ENCODE results near the gene JDP2. TPM values are rescaled to one million over a fixed set of nuclear protein-coding genes. Genes with fewer than 3 reads are reported as not detected.
A peak's percentile ranks its signal among the peaks of the same experiment; 100 is the strongest.

Gene JDP2
- total and polyA plus RNA-seq, 12 donors, result 6.8 to 59.8 (median 31.8) TPM

DNA sequence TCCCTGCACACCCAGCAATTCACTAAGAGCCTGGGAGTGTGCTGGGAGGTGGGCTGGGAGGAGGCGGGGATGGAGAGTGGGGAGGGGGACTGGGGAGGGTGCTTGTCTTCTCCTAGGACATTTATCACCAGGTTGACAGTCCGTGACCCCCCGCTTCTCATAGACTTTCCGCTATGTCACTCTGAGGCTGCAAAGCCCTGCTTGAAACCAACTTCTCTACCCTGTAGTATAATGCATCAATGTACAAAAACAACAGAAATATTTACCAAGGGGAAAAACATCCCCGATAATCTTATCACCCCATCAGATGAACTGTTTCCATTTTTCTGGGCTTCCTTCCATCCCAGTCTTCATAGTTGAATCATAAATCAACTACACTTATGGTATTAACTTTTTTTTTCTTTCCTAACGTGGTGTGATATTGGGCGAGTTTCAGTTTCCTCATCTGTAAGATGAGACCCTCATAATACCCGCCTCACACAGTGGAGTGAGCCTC is 65.8 kb downstream of the JDP2 start:
- H3K27me3 ChIP-seq, result no peaks in the 10 kb centered on the region
- intact Hi-C loops (cut with DNase I), result loop anchor here in 1 of 2 donors (10.0 kb wide), 1 partner anchor 359 kb away; no protein-coding TSS in a partner anchor

DNA sequence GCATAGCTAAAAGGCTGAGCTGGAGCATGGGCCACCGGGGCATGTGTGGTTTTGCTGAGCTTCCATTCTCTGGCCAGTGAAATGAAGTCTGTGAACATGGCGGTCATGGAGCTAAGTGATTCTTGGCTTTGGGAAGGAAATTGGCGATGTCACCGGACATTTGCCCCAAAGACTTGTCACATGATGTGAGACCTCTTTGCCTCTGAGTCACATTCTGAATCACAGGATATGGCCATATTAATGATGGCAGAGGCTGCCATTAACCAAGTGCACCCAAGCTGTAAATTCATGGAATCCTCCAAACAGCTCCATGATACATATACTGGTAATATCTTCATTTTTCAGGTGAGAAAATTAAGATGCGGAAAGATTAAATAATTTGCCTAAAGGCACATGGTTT is 67.1 kb downstream of the JDP2 start:
- 83 to 93% (median 91%) methylated on average over 5 of the region's 5 CpGs for WGBS, 4 donors
- no peak for TF ChIP-seq POLR2A (IDR thresholded peaks at IDR 0.05)
- TF ChIP-seq, protein P1, sequence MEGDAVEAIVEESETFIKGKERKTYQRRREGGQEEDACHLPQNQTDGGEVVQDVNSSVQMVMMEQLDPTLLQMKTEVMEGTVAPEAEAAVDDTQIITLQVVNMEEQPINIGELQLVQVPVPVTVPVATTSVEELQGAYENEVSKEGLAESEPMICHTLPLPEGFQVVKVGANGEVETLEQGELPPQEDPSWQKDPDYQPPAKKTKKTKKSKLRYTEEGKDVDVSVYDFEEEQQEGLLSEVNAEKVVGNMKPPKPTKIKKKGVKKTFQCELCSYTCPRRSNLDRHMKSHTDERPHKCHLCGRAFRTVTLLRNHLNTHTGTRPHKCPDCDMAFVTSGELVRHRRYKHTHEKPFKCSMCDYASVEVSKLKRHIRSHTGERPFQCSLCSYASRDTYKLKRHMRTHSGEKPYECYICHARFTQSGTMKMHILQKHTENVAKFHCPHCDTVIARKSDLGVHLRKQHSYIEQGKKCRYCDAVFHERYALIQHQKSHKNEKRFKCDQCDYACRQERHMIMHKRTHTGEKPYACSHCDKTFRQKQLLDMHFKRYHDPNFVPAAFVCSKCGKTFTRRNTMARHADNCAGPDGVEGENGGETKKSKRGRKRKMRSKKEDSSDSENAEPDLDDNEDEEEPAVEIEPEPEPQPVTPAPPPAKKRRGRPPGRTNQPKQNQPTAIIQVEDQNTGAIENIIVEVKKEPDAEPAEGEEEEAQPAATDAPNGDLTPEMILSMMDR (IDR thresholded peaks at IDR 0.05), result no peak
- Histone ChIP-seq H3K27ac (no peak overlapping the region), H3K4me1 (replicated peaks in 1 of 2) (peaks cover 0 to 6% of the 10 kb centered on the region in 2 donors), H3K36me3 (replicated peaks in 1 of 2) (no peaks in the 10 kb centered on the region), H3K4me3 (no peak overlapping the region), H3K27me3 (no peaks in the 10 kb centered on the region), H3K9me3 (replicated peaks in 1 of 3) (no peaks in the 10 kb centered on the region)
- intact Hi-C loops (cut with DNase I), result loop anchor here in 1 of 2 donors (10.0 kb wide), 1 partner anchor 360 kb away; no protein-coding TSS in a partner anchor
- DNase-seq, result peak in 1 of 7 donors; percentile 44

More for the DNA sequence above, 65.8 kb downstream of the JDP2 start:
- Histone ChIP-seq H3K27ac (no peak overlapping the region), H3K4me1 (replicated peaks in 1 of 2) (peaks cover 0 to 6% of the 10 kb centered on the region in 2 donors), H3K36me3 (replicated peaks in 1 of 2) (no peaks in the 10 kb centered on the region), H3K4me3 (no peak overlapping the region), H3K9me3 (replicated peaks in 1 of 3) (no peaks in the 10 kb centered on the region)
- TF ChIP-seq POLR2A (IDR thresholded peaks at IDR 0.05), result no peak
- TF ChIP-seq, protein P1 (IDR thresholded peaks at IDR 0.05), result no peak
- 62 to 66% (median 65%) methylated on average over 8 of the region's 8 CpGs for WGBS, 4 donors
- DNase-seq, result peak in 1 of 7 donors; percentile 27

DNA sequence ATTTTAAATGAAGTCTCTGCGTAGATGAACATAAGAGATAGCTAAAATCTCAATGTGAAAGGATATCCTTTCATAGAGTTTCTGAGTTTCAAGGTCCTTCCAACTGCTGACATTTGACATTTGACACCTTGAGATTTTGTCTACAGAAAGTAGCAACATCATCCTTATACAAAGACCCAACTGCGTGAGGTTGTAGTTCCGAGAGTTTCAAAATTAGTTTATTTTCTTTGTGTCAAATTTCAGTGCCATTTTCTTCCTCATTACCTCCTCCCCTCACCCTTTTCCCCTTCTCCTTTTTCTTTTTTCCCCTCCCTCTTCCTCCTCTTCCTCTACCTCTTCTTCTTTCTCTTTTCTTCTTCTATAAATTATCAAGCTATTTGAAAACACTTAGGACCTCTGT is 67.6 kb downstream of the JDP2 start:
- Histone ChIP-seq H3K27ac (no peak overlapping the region), H3K4me3 (no peak overlapping the region), H3K36me3 (replicated peaks in 1 of 2) (no peaks in the 10 kb centered on the region), H3K4me1 (replicated peaks in 1 of 2) (peaks cover 0 to 6% of the 10 kb centered on the region in 2 donors), H3K27me3 (no peaks in the 10 kb centered on the region), H3K9me3 (replicated peaks in 1 of 3) (no peaks in the 10 kb centered on the region)
- intact Hi-C loops (cut with DNase I), result loop anchor here in 1 of 2 donors (10.0 kb wide), 1 partner anchor 361 kb away; no protein-coding TSS in a partner anchor
- 77 to 90% (median 86%) methylated on average over 3 of the region's 3 CpGs for WGBS, 4 donors
- TF ChIP-seq, protein P1 (IDR thresholded peaks at IDR 0.05), result no peak
- TF ChIP-seq POLR2A (IDR thresholded peaks at IDR 0.05), result no peak
- no peak for DNase-seq

DNA sequence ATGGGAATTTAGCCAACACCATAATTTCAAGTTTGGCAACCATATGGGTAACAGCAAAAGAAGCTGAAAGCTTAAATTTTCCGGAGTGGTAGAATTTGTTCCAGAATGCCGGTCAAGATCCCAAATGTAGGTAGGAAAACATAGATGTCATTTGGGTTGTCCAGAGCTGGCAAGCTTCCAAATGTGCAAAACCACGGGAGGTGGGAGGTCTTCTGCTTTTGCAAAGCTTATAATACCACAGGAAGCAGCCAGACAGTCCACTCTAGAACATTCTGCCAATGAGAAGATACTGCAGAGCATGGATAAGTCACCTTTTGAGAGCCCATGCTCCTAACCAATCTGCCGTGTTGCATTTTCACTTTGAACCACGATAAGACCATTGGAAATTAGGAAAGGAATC is 68.1 kb downstream of the JDP2 start:
- Histone ChIP-seq H3K4me3 (no peak overlapping the region), H3K4me1 (replicated peaks in 1 of 2) (peaks cover 0 to 6% of the 10 kb centered on the region in 2 donors), H3K9me3 (replicated peaks in 1 of 3) (no peaks in the 10 kb centered on the region), H3K27ac (no peak overlapping the region), H3K27me3 (no peaks in the 10 kb centered on the region), H3K36me3 (replicated peaks in 1 of 2) (no peaks in the 10 kb centered on the region)
- DNase-seq, result peak in 1 of 7 donors; percentile 29
- no peak for TF ChIP-seq POLR2A (IDR thresholded peaks at IDR 0.05)
- TF ChIP-seq, protein P1 (IDR thresholded peaks at IDR 0.05), result no peak
- 67 to 77% (median 69%) methylated on average over 5 of the region's 5 CpGs for WGBS, 4 donors
- intact Hi-C loops (cut with DNase I), result loop anchor here in 1 of 2 donors (10.0 kb wide), 1 partner anchor 361 kb away; no protein-coding TSS in a partner anchor
